Thyroid gland (tissue), 4 donors: ENCODE measurements around the gene FBXW4. TPM values are rescaled to one million over a fixed set of nuclear protein-coding genes. Genes with fewer than 3 reads are reported as not detected.

Source experiments
- DNase-seq, 2 donors: peaks; one replicate each; pipeline ENCODE4 v3.0.0-alpha.2; 2019
- H3K27ac ChIP-seq, 3 donors: fragments of 200-600 bp; sonication (generic); 1 replicate in 2 of 3; 2 replicates in 1 of 3; pipeline ENCODE4 v1.5.1; 2016 to 2019; ENCODE audit warnings: mild to moderate bottlenecking in 1 of 3, moderate library complexity in 1 of 3
- H3K27me3 ChIP-seq: fragments of 200-600 bp; sonication (generic); one replicate; pipeline ENCODE4 v1.5.1; 2019
- H3K36me3 ChIP-seq, 2 donors: fragments of 200-600 bp; sonication (generic); one replicate each; pipeline ENCODE4 v1.5.1; 2016 to 2019
- H3K4me1 ChIP-seq, 2 donors: fragments of 200-600 bp; sonication (generic); one replicate each; pipeline ENCODE4 v1.5.1; 2017 to 2019
- H3K4me3 ChIP-seq, 3 donors: fragments of 200-600 bp; sonication (generic); replicated peaks in 1 of 3; 1 replicate in 2 of 3; 2 replicates in 1 of 3; pipeline ENCODE4 v1.5.1; 2016; ENCODE audit warnings: mild to moderate bottlenecking in 1 of 3
- H3K9me3 ChIP-seq: fragments of 200-600 bp; sonication (generic); one replicate; pipeline ENCODE4 v1.5.1; 2017
- POLR2A ChIP-seq, 2 donors: fragments of 450-650 bp; IDR thresholded peaks; one replicate each; pipeline ENCODE4 v1.6.1; 2017; ENCODE audit warnings: antibody characterized with exemption in 2 of 2, mild to moderate bottlenecking in 2 of 2, moderate library complexity in 1 of 2
- WGBS, 2 donors: methylation state at CpG; one replicate each; pipeline ENCODE4 v1.1.5; 2017; 5-methylcytosine and 5-hydroxymethylcytosine counted together
- intact Hi-C: fragments of 100-400 bp; cut with DNase I; formaldehyde crosslinking; loops from one replicate; pipeline ENCODE4 v1.15.1; 2023
- total RNA-seq, 4 donors: library from RNA; depleted of rRNA; stranded (reverse); fragments of >200 nt; gene quantifications; one replicate each; pipeline ENCODE4 v1.2.3, GENCODE V29; 2016
- TF ChIP-seq, protein P1 (sequence below), 6 experiments: fragments of 200-600 bp in 3 of 6; fragments of 450-650 bp in 3 of 6; sonication (generic) in 3 of 6; IDR thresholded peaks; one replicate each; pipeline ENCODE4 v1.5.1; 2016 to 2019; ENCODE audit warnings: antibody characterized with exemption in 6 of 6, mild to moderate bottlenecking in 2 of 6, inconsistent platforms in 1 of 6, moderate library complexity in 1 of 6

The FBXW4 gene
- total RNA-seq, 4 donors from 2014 or later = 59.5 to 94.2 (median 72.2) TPM

GRCh38 chr10:101732096-101732495 lies 37.1 kb upstream of the FBXW4 start:
- Histone ChIP-seq H3K4me1 (no peaks in the 10 kb centered on the region), H3K4me3 (no peak overlapping the region), H3K27me3 (no peaks in the 10 kb centered on the region), H3K27ac (no peak overlapping the region), H3K36me3 (no peaks in the 10 kb centered on the region), H3K9me3 (no peaks in the 10 kb centered on the region)
- intact Hi-C loops = no loop called here
- 63 to 65% methylated on average over 1 of the region's 1 CpG for WGBS, 2 donors
- DNase-seq = no peak
- TF ChIP-seq POLR2A (IDR thresholded peaks at IDR 0.05) = no peak
- TF ChIP-seq, protein P1, sequence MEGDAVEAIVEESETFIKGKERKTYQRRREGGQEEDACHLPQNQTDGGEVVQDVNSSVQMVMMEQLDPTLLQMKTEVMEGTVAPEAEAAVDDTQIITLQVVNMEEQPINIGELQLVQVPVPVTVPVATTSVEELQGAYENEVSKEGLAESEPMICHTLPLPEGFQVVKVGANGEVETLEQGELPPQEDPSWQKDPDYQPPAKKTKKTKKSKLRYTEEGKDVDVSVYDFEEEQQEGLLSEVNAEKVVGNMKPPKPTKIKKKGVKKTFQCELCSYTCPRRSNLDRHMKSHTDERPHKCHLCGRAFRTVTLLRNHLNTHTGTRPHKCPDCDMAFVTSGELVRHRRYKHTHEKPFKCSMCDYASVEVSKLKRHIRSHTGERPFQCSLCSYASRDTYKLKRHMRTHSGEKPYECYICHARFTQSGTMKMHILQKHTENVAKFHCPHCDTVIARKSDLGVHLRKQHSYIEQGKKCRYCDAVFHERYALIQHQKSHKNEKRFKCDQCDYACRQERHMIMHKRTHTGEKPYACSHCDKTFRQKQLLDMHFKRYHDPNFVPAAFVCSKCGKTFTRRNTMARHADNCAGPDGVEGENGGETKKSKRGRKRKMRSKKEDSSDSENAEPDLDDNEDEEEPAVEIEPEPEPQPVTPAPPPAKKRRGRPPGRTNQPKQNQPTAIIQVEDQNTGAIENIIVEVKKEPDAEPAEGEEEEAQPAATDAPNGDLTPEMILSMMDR (IDR thresholded peaks at IDR 0.05) = no peak

DNA sequence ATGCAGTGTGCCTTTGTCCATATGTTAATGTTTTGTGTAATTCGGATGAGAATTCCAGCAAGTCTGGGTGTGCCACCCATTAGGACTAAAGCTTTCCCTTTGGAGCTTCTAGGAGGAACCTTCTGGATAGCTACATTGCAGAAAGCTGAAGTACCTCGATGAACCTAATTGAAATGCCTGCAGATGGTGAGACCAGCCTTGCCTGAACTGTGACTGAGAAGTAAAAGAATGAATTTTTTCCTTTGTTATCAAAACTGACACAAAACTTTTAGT lies 31.1 kb upstream of the FBXW4 start:
- no peak overlapping the region for H3K27ac ChIP-seq
- TF ChIP-seq, protein P1 (IDR thresholded peaks at IDR 0.05) = no peak
- TF ChIP-seq POLR2A (IDR thresholded peaks at IDR 0.05) = no peak
- H3K4me3 ChIP-seq = no peak overlapping the region
- no peaks in the 10 kb centered on the region for H3K36me3 ChIP-seq
- no peaks in the 10 kb centered on the region for H3K27me3 ChIP-seq
- 87 to 90% methylated on average over 2 of the region's 2 CpGs for WGBS, 2 donors
- no peaks in the 10 kb centered on the region for H3K9me3 ChIP-seq
- intact Hi-C loops = no loop called here
- no peak for DNase-seq
- no peaks in the 10 kb centered on the region for H3K4me1 ChIP-seq

GRCh38 chr10:101725296-101726114 lies 30.5 kb upstream of the FBXW4 start:
- no peak overlapping the region for H3K27ac ChIP-seq
- DNase-seq = no peak
- H3K36me3 ChIP-seq = no peaks in the 10 kb centered on the region
- WGBS, 2 donors = 66 to 77% methylated on average over 8 of the region's 8 CpGs
- intact Hi-C loops = no loop called here
- no peaks in the 10 kb centered on the region for H3K4me1 ChIP-seq
- no peaks in the 10 kb centered on the region for H3K27me3 ChIP-seq
- no peak for TF ChIP-seq POLR2A (IDR thresholded peaks at IDR 0.05)
- TF ChIP-seq, protein P1 (IDR thresholded peaks at IDR 0.05) = no peak
- H3K4me3 ChIP-seq = no peak overlapping the region
- H3K9me3 ChIP-seq = no peaks in the 10 kb centered on the region

DNA sequence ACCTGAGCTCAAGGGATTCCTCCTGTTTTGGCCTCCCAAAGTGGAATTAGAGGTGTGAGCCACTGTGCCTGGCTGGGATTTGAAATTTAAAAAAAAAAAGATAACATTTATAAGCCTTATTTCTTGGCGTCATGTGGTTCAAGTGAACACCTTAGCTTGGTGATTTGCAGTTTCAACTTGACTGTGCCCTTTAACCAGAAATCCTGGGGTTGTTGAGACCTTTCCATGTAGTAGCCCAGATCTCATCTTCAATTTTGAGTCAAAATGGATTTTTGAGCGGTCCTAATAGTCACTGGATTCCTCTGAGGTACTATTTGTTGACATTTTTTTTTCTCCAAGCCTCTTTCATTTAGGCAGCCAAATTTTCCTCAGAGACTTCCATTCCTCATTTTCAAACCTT lies 29.5 kb upstream of the FBXW4 start:
- Histone ChIP-seq H3K36me3 (no peaks in the 10 kb centered on the region), H3K9me3 (no peaks in the 10 kb centered on the region), H3K27ac (no peak overlapping the region), H3K27me3 (no peaks in the 10 kb centered on the region), H3K4me1 (no peaks in the 10 kb centered on the region), H3K4me3 (no peak overlapping the region)
- intact Hi-C loops = no loop called here
- TF ChIP-seq POLR2A (IDR thresholded peaks at IDR 0.05) = no peak
- TF ChIP-seq, protein P1 (IDR thresholded peaks at IDR 0.05) = no peak
- WGBS, 2 donors = 87 to 92% methylated on average over 2 of the region's 2 CpGs
- no peak for DNase-seq

DNA sequence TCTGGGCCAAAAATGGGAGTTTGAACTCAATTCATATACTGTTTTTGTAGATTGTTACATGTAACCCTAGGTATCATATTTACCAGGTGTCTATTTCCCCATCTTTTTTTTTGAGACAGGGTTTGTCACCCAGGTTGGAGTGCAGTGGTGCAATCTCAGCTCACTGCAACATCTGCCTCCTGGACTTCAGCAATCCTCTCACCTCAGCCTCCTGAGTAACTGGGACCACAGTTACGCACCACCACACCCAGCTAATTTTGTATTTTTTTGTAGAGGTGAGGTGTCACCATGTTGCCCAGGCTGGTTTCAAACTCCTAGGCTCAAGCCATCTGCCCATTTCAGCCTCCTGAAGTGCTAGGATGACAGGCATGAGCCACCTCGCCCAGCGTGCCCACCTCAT lies 28.2 kb upstream of the FBXW4 start:
- Histone ChIP-seq H3K4me3 (no peak overlapping the region), H3K27me3 (no peaks in the 10 kb centered on the region), H3K4me1 (no peaks in the 10 kb centered on the region), H3K36me3 (no peaks in the 10 kb centered on the region), H3K9me3 (no peaks in the 10 kb centered on the region), H3K27ac (no peak overlapping the region)
- no peak for TF ChIP-seq POLR2A (IDR thresholded peaks at IDR 0.05)
- intact Hi-C loops = no loop called here
- DNase-seq = no peak
- WGBS, 2 donors = 95 to 99% methylated on average over 3 of the region's 3 CpGs
